Cardiac fibroblast (primary cell): ENCODE measurements around the gene PODXL.

Experiments
- DNase-seq, 2 donors: peaks; one replicate each; pipeline versions ENCODE4 v3.0.0 to v3.0.0-alpha.2; 2010; ENCODE audit warnings: low read depth in 2 of 2
- H3K4me3 ChIP-seq, 2 donors: replicated peaks in 1 of 2; 1 replicate in 1 of 2; 2 replicates in 1 of 2; pipeline ENCODE4 v1.5.1; 2011; ENCODE audit warnings: low read depth in 2 of 2, low read length in 2 of 2, mild to moderate bottlenecking in 2 of 2, moderate library complexity in 1 of 2
- CTCF ChIP-seq: IDR thresholded peaks from one replicate; pipeline ENCODE4 v1.5.1; 2011; ENCODE audit warnings: low read depth, mild to moderate bottlenecking, low read length, inconsistent platforms

The PODXL gene

GRCh38 chr7:131586259-131586658 is 29.8 kb upstream of the PODXL start:
- TF ChIP-seq CTCF, result no peak
- peak in 1 of 2 donors; percentile 7 for DNase-seq
- H3K4me3 ChIP-seq, result no peak overlapping the region

GRCh38 chr7:131583430-131583829 is 27.0 kb upstream of the PODXL start:
- no peak overlapping the region for H3K4me3 ChIP-seq
- DNase-seq, result no peak
- no peak for TF ChIP-seq CTCF

GRCh38 chr7:131581241-131582051 is 25.0 kb upstream of the PODXL start:
- no peak overlapping the region for H3K4me3 ChIP-seq
- peak in 1 of 2 donors; percentile 10 for DNase-seq
- TF ChIP-seq CTCF, result no peak

- DNase-seq, result no peak
- TF ChIP-seq CTCF, result no peak
- no peak overlapping the region for H3K4me3 ChIP-seq
These were observed 22.2 kb upstream of the PODXL start for GRCh38 chr7:131578602-131579001.

- no peak overlapping the region for H3K4me3 ChIP-seq
- TF ChIP-seq CTCF, result no peak
- peak in 1 of 2 donors; percentile 77 for DNase-seq
These were observed 18.3 kb upstream of the PODXL start for GRCh38 chr7:131574741-131575140.

GRCh38 chr7:131570401-131570800 is 14.0 kb upstream of the PODXL start:
- DNase-seq, result no peak
- TF ChIP-seq CTCF, result no peak
- H3K4me3 ChIP-seq, result no peak overlapping the region
